GM23338 (cell line): ENCODE measurements around the gene ADAM10. TPM values are rescaled to one million over a fixed set of nuclear protein-coding genes. Genes with fewer than 3 reads are reported as not detected.
A peak's percentile ranks its signal among the peaks of the same experiment; 100 is the strongest.

Experiments
- ATAC-seq: fragments of 200-7000 bp; cut with Tn5 transposase; 3 replicates; pipeline ENCODE4 v1.9.1; 2020
- DNase-seq: peaks from one replicate; pipeline ENCODE4 v3.0.0-alpha.2; 2015; ENCODE audit warnings: low spot score
- H2AFZ ChIP-seq: fragments of 200-600 bp; sonication (generic); 2 replicates; pipeline ENCODE4 v1.8.0; 2016; ENCODE audit warnings: antibody characterized with exemption, mild to moderate bottlenecking, moderate library complexity
- H3F3A ChIP-seq: fragments of 200-600 bp; sonication (generic); replicated peaks from 2 replicates; pipeline ENCODE4 v1.8.0; 2017; ENCODE audit warnings: antibody characterized with exemption, mixed run types, low read depth
- H3K27ac ChIP-seq: fragments of 200-600 bp; sonication (generic); 2 replicates; pipeline ENCODE4 v1.6.1; 2016; ENCODE audit warnings: low read depth
- H3K27me3 ChIP-seq: fragments of 200-600 bp; sonication (generic); 2 replicates; pipeline ENCODE4 v1.8.0; 2016; ENCODE audit warnings: mild to moderate bottlenecking, mixed run types, moderate library complexity; ENCODE audit not compliant: insufficient read depth
- H3K36me3 ChIP-seq: fragments of 200-600 bp; sonication (generic); 2 replicates; pipeline ENCODE4 v1.8.0; 2016; ENCODE audit warnings: mild to moderate bottlenecking; ENCODE audit not compliant: insufficient read depth
- H3K4me1 ChIP-seq: fragments of 200-600 bp; sonication (generic); 2 replicates; pipeline ENCODE4 v1.8.0; 2016; ENCODE audit warnings: mild to moderate bottlenecking, moderate library complexity; ENCODE audit not compliant: insufficient read depth
- H3K4me2 ChIP-seq: fragments of 200-600 bp; sonication (generic); 2 replicates; pipeline ENCODE4 v1.7.1; 2017; ENCODE audit warnings: mixed run types
- H3K4me3 ChIP-seq: fragments of 200-600 bp; sonication (generic); 2 replicates; pipeline ENCODE4 v1.6.1; 2016; ENCODE audit warnings: mixed run types
- H3K79me2 ChIP-seq: fragments of 200-600 bp; sonication (generic); replicated peaks from 2 replicates; pipeline ENCODE4 v1.8.0; 2017; ENCODE audit warnings: mild to moderate bottlenecking; ENCODE audit not compliant: insufficient read depth
- H3K9me2 ChIP-seq: fragments of 200-600 bp; sonication (generic); 2 replicates; pipeline ENCODE4 v1.8.0; 2017; ENCODE audit not compliant: insufficient read depth
- H4K20me1 ChIP-seq: fragments of 200-600 bp; sonication (generic); replicated peaks from 2 replicates; pipeline ENCODE4 v1.8.0; 2017; ENCODE audit warnings: mild to moderate bottlenecking; ENCODE audit not compliant: insufficient read depth
- H3K27ac Mint-ChIP-seq: 2 replicates; pipeline ENCODE4 v1.8.0; 2020; ENCODE audit warnings: inconsistent platforms, mild to moderate bottlenecking, moderate library complexity, mixed read lengths
- H3K27me3 Mint-ChIP-seq: 3 replicates; pipeline ENCODE4 v1.8.0; 2022; ENCODE audit warnings: low read depth, mild to moderate bottlenecking, moderate library complexity, mixed read lengths, inconsistent platforms; ENCODE audit not compliant: insufficient read depth, poor library complexity
- H3K36me3 Mint-ChIP-seq: 3 replicates; pipeline ENCODE4 v1.8.0; 2021; ENCODE audit warnings: low read depth, mild to moderate bottlenecking, inconsistent platforms, moderate library complexity, mixed read lengths
- H3K4me1 Mint-ChIP-seq: 3 replicates; pipeline ENCODE4 v1.8.0; 2020; ENCODE audit warnings: mild to moderate bottlenecking, inconsistent platforms, mixed read lengths
- H3K4me3 Mint-ChIP-seq: 3 replicates; pipeline ENCODE4 v1.8.0; 2021; ENCODE audit warnings: moderate library complexity, mild to moderate bottlenecking, inconsistent platforms, mixed read lengths
- H3K9me3 Mint-ChIP-seq: 3 replicates; pipeline ENCODE4 v1.8.0; 2020; ENCODE audit warnings: moderate library complexity, mild to moderate bottlenecking, inconsistent platforms, mixed read lengths
- CTCF ChIP-seq, 2 experiments: fragments of 200-600 bp in 1 of 2; sonication (generic) in 1 of 2; conservative IDR thresholded peaks; 2 replicates each; pipeline versions ENCODE4 v1.5.1 to v1.6.1; 2016 to 2017; ENCODE audit warnings: antibody characterized with exemption in 2 of 2, low read depth in 2 of 2, mild to moderate bottlenecking in 2 of 2, moderate library complexity in 1 of 2
- EZH2 ChIP-seq: fragments of 200-600 bp; sonication (generic); IDR thresholded peaks from one replicate; pipeline ENCODE4 v1.8.0; 2017; ENCODE audit warnings: antibody characterized with exemption, mild to moderate bottlenecking, low read depth; ENCODE audit not compliant: unreplicated experiment
- EZH2phosphoT487 ChIP-seq: fragments of 200-600 bp; sonication (generic); IDR thresholded peaks from one replicate; pipeline ENCODE4 v1.8.1; 2018; ENCODE audit warnings: antibody characterized with exemption; ENCODE audit not compliant: unreplicated experiment
- JUNB ChIP-seq: IDR thresholded peaks from one replicate; pipeline ENCODE4 v1.6.1; 2016; ENCODE audit warnings: antibody characterized with exemption; ENCODE audit not compliant: unreplicated experiment
- NANOG ChIP-seq: IDR thresholded peaks from 2 replicates; pipeline ENCODE4 v1.6.1; 2016; ENCODE audit warnings: antibody characterized with exemption, borderline replicate concordance
- POLR2AphosphoS5 ChIP-seq: IDR thresholded peaks from 2 replicates; pipeline ENCODE4 v1.6.1; 2016; ENCODE audit warnings: antibody characterized with exemption, low read depth
- STAT1 ChIP-seq: IDR thresholded peaks from one replicate; pipeline ENCODE4 v1.6.1; 2016; ENCODE audit warnings: antibody characterized with exemption; ENCODE audit not compliant: unreplicated experiment
- ZNF114 ChIP-seq: fragments of 250-450 bp; sonication (Bioruptor Pico); IDR thresholded peaks from 2 replicates; pipeline ENCODE4 v1.5.0; 2020; ENCODE audit warnings: mild to moderate bottlenecking, moderate library complexity
- ZNF331 ChIP-seq: fragments of 250-450 bp; sonication (Bioruptor Pico); IDR thresholded peaks from 2 replicates; pipeline ENCODE4 v1.5.0; 2020; ENCODE audit warnings: low read depth, mild to moderate bottlenecking, moderate library complexity
- polyA plus RNA-seq: library from polyadenylated mRNA; unstranded; fragments of >200 nt; fragmentation: Nextera tagmentation; extraction: Ambion mirVana; gene quantifications from 2 replicates; pipeline ENCODE4 v1.2.1, GENCODE V29; 2016
- total RNA-seq: library from RNA; depleted of rRNA; stranded (reverse); fragments of >200 nt; shearing (Covaris generic); gene quantifications from 2 replicates; pipeline ENCODE4 v1.2.3, GENCODE V29; 2014
- TF ChIP-seq, protein P1 (sequence below): IDR thresholded peaks from one replicate; pipeline ENCODE4 v1.6.1; 2018; ENCODE audit warnings: antibody characterized with exemption; ENCODE audit not compliant: unreplicated experiment
- TF ChIP-seq, protein P2 (sequence below): IDR thresholded peaks from 2 replicates; pipeline ENCODE4 v1.6.1; 2016; ENCODE audit warnings: antibody characterized with exemption

ADAM10 gene
- total and polyA plus RNA-seq, 2 experiments from 2014 or later = 25.0 to 114 TPM

DNA sequence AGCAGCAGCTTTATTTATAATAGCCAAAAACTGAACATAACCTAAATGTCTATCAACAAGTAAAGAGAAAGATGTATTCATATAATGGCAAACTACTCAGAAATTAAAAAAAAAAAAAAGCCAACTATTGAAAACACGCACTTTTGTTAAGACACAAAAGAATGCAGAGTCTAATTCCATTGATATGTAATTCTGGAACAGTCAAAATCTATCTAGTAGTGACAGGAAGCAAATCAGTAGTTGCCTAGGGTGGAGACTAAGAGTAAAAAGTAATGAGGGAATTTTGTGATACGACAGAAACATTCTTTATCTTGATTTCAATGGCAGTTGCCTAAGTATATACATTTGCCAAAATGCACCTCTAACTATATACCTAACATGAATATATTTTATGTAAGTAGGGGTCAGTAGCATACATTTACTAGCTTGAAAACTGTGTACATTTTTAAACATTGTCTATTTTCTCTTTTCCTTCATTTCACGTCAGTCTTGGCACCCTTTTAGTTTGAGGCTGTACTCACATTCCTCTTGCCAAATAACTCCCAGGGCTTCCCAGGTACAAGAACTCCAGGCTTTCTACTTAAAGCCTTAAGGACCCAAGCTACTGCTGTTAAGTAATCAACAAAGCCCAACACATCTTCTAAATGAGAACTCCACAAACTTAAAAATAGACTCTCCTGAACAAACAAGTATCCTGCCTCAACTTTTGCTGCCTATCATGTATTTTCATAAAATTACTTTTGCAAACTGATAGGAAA lies 54.7 kb downstream of the ADAM10 start:
- Mint-ChIP-seq H3K27me3 (peaks cover 15% of the 10 kb centered on the region), H3K4me3 (no peak overlapping the region), H3K27ac (peak overlapping the region; percentile 38; the same call in 1 of the 2 replicates), H3K9me3 (peaks cover 6% of the 10 kb centered on the region; the same call in 2 of the 3 replicates), H3K36me3 (peaks cover 27% of the 10 kb centered on the region), H3K4me1 (peaks cover 34% of the 10 kb centered on the region)
- H3K4me2 ChIP-seq = peak overlapping the region; percentile 35
- H3K36me3 ChIP-seq = no peaks in the 10 kb centered on the region
- DNase-seq = peak; percentile 40
- H3F3A ChIP-seq = no peaks in the 10 kb centered on the region
- H3K79me2 ChIP-seq = peaks cover 96% of the 10 kb centered on the region
- H3K4me1 ChIP-seq = peaks cover 21% of the 10 kb centered on the region
- H2AFZ ChIP-seq = no peak overlapping the region
- TF ChIP-seq EZH2phosphoT487 (no peak), STAT1 (no peak), POLR2AphosphoS5 (no peak), CTCF (conservative IDR thresholded peaks at IDR 0.05; ENCODE audit: low read depth in 2 of 2) (no peak), NANOG (no peak)
- TF ChIP-seq, protein P1, sequence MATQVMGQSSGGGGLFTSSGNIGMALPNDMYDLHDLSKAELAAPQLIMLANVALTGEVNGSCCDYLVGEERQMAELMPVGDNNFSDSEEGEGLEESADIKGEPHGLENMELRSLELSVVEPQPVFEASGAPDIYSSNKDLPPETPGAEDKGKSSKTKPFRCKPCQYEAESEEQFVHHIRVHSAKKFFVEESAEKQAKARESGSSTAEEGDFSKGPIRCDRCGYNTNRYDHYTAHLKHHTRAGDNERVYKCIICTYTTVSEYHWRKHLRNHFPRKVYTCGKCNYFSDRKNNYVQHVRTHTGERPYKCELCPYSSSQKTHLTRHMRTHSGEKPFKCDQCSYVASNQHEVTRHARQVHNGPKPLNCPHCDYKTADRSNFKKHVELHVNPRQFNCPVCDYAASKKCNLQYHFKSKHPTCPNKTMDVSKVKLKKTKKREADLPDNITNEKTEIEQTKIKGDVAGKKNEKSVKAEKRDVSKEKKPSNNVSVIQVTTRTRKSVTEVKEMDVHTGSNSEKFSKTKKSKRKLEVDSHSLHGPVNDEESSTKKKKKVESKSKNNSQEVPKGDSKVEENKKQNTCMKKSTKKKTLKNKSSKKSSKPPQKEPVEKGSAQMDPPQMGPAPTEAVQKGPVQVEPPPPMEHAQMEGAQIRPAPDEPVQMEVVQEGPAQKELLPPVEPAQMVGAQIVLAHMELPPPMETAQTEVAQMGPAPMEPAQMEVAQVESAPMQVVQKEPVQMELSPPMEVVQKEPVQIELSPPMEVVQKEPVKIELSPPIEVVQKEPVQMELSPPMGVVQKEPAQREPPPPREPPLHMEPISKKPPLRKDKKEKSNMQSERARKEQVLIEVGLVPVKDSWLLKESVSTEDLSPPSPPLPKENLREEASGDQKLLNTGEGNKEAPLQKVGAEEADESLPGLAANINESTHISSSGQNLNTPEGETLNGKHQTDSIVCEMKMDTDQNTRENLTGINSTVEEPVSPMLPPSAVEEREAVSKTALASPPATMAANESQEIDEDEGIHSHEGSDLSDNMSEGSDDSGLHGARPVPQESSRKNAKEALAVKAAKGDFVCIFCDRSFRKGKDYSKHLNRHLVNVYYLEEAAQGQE = no peak
- peaks cover 7% of the 10 kb centered on the region for H3K9me2 ChIP-seq
- ATAC-seq = peak; percentile 29; the same call in 2 of the 3 replicates
- H3K27ac ChIP-seq = peak overlapping the region; percentile 45; the same call in 1 of the 2 replicates
- H3K4me3 ChIP-seq = no peak overlapping the region
- no peaks in the 10 kb centered on the region for H3K27me3 ChIP-seq
- peaks cover 20% of the 10 kb centered on the region for H4K20me1 ChIP-seq

GRCh38 chr15:58690703-58691102 lies 58.8 kb downstream of the ADAM10 start:
- DNase-seq (no peak), ATAC-seq (no peak)
- Histone ChIP-seq H3K27ac (no peak overlapping the region), H3K79me2 (peaks cover 94% of the 10 kb centered on the region), H3K27me3 (no peaks in the 10 kb centered on the region), H3K9me2 (peaks cover 7% of the 10 kb centered on the region), H2AFZ (no peak overlapping the region), H3K4me3 (no peak overlapping the region), H3K4me1 (peaks cover 15% of the 10 kb centered on the region), H3K36me3 (no peaks in the 10 kb centered on the region), H4K20me1 (peaks cover 10% of the 10 kb centered on the region), H3F3A (no peaks in the 10 kb centered on the region), H3K4me2 (no peak overlapping the region)
- Mint-ChIP-seq H3K27ac (no peak overlapping the region), H3K4me3 (no peak overlapping the region), H3K36me3 (peaks cover 17% of the 10 kb centered on the region; the same call in 2 of the 3 replicates), H3K27me3 (peaks cover 3% of the 10 kb centered on the region), H3K4me1 (peaks cover 26% of the 10 kb centered on the region), H3K9me3 (no peaks in the 10 kb centered on the region)
- no peak for TF ChIP-seq ZNF331 (CRISPR knock-in tag)
- TF ChIP-seq JUNB = no peak
- TF ChIP-seq NANOG = no peak
- TF ChIP-seq STAT1 = no peak
- TF ChIP-seq EZH2 = no peak
- TF ChIP-seq, protein P2, sequence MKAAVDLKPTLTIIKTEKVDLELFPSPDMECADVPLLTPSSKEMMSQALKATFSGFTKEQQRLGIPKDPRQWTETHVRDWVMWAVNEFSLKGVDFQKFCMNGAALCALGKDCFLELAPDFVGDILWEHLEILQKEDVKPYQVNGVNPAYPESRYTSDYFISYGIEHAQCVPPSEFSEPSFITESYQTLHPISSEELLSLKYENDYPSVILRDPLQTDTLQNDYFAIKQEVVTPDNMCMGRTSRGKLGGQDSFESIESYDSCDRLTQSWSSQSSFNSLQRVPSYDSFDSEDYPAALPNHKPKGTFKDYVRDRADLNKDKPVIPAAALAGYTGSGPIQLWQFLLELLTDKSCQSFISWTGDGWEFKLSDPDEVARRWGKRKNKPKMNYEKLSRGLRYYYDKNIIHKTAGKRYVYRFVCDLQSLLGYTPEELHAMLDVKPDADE = no peak
- no peak for TF ChIP-seq ZNF114 (CRISPR knock-in tag)
